Mesothelial cell of epicardium (in vitro differentiated cells): ENCODE data around the gene ZNF112. TPM values are rescaled to one million over a fixed set of nuclear protein-coding genes. Genes with fewer than 3 reads are reported as not detected.
"Not testable (repeated sequence)": the region's sequence is repeated elsewhere in the genome, so short reads cannot be mapped to it uniquely, and the experiment has no call there.

ENCODE experiments used
- DNase-seq, 2 experiments: peaks; one replicate each; pipeline ENCODE4 v3.0.0; 2021; ENCODE audit warnings: low spot score in 2 of 2; ENCODE audit not compliant: unreplicated experiment in 2 of 2
- H3K27ac Mint-ChIP-seq: 2 replicates; pipeline ENCODE4 v1.8.0; 2021; ENCODE audit warnings: mixed read lengths
- H3K27me3 Mint-ChIP-seq: 2 replicates; pipeline ENCODE4 v1.8.0; 2021; ENCODE audit warnings: low read depth, mixed read lengths
- H3K36me3 Mint-ChIP-seq: 2 replicates; pipeline ENCODE4 v1.8.0; 2021; ENCODE audit warnings: mixed read lengths
- H3K4me1 Mint-ChIP-seq: 2 replicates; pipeline ENCODE4 v1.8.0; 2021; ENCODE audit warnings: mixed read lengths
- H3K4me3 Mint-ChIP-seq: 2 replicates; pipeline ENCODE4 v1.8.0; 2021; ENCODE audit warnings: mild to moderate bottlenecking, moderate library complexity, mixed read lengths
- H3K9me3 Mint-ChIP-seq: 2 replicates; pipeline ENCODE4 v1.8.0; 2021; ENCODE audit warnings: mixed read lengths
- total RNA-seq: library from RNA; stranded (reverse); gene quantifications from 3 replicates; pipeline ENCODE4 v1.2.1, GENCODE V29; 2021
- TF ChIP-seq, protein P1 (sequence below): fragments of 200-600 bp; sonication (generic); IDR thresholded peaks from one replicate; pipeline ENCODE4 v1.5.0; 2021; ENCODE audit warnings: antibody characterized with exemption; ENCODE audit not compliant: unreplicated experiment

ZNF112 gene
- total RNA-seq = 13.0 to 13.6 TPM (median 13.0 TPM) in 3 replicates

DNA sequence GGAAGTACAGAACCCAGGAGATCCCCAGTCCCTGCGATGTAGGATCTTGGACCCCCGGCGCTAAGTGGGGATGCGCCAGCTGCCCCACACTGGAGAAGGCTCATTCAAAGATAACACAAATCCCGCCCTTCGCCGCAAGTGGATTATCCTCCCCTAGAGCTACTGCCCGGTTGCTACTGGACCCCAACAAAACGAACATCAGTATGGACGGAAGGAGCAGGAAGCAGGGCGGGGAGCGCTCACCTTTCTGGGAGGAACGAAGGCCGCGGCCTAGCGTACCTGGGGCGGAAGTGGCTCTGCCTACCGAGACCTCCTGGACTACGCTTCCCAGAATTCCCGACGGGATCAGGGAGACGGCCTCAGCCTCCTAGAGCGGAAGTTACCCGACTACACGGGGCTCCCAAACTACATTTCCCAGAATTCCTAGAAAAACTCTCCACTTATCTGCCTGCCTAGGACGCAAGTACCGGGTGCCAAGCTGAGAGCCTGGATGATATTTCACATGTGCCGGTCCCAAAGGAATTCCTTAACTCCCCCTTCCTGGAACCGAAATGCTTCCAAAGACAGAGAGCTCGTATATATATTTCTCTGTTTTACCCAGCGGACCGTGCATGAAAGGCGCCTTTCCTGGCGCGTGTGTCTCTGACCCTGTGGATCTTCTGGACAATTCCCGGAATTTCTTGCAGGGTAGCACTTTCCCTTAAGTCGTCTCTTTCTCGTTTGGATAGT, at the start of gene ZNF112:
ZNF112 (minus strand) TSS at position 298 of the 729 bp plus-strand sequence. CDS start 16,141 bp downstream, outside the sequence.
- H3K27me3 Mint-ChIP-seq = no peaks in the 10 kb centered on the region
- peak within 1 kb of the TSS; percentile 89 for H3K4me3 Mint-ChIP-seq
- H3K4me1 Mint-ChIP-seq = peaks cover 14% of the 10 kb centered on the region
- H3K27ac Mint-ChIP-seq = peak within 1 kb of the TSS; percentile 92
- H3K36me3 Mint-ChIP-seq = peaks cover 35% of the 10 kb centered on the region
- H3K9me3 Mint-ChIP-seq = peaks cover 54% of the 10 kb centered on the region
- TF ChIP-seq, protein P1, sequence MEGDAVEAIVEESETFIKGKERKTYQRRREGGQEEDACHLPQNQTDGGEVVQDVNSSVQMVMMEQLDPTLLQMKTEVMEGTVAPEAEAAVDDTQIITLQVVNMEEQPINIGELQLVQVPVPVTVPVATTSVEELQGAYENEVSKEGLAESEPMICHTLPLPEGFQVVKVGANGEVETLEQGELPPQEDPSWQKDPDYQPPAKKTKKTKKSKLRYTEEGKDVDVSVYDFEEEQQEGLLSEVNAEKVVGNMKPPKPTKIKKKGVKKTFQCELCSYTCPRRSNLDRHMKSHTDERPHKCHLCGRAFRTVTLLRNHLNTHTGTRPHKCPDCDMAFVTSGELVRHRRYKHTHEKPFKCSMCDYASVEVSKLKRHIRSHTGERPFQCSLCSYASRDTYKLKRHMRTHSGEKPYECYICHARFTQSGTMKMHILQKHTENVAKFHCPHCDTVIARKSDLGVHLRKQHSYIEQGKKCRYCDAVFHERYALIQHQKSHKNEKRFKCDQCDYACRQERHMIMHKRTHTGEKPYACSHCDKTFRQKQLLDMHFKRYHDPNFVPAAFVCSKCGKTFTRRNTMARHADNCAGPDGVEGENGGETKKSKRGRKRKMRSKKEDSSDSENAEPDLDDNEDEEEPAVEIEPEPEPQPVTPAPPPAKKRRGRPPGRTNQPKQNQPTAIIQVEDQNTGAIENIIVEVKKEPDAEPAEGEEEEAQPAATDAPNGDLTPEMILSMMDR = no peak
- DNase-seq = peak; percentile 61 to 78

DNA sequence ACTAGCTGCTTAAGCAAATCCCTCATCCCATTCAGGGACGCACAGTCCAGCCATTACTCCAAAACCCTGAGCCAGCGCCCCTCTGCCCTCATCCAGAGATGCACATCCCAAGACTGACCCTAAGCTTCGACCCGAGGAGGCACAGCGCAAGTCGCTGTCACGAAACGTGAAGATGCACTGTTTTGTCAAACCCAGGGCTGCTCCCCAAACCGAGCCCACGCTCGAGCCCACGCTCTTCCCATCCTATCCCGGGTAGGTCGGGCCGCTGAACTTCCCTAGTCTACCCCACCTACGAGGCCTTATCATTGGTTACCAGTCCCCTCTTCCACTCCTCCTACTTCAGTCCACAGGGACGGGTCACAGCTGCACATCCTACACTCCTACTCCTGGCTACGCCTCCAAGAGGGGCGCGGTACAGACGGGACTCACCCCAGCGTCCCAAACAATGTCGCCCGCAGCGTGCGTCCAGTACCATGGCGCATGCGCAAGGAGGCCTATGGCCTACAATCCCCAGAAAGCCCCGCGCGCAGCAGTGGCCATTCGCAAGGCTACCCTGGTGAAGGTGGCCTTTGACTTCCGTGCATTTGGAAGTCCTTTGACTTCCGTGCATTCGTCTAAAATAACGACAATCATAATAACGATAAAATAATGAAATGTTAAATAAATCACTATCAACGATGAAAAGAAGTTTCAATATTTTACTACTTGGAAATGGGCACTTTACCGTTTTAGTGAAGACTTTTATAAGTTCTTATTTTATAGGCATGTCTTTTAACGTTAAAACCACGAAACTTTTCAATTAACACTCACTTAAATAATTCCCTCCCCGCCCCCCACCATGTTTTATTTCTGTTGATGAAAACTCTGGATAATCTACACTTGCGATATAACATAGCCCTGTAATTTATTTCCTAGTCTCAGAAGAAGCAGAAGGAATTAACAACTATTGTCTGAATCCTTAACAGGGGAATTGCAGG, 44.9 kb upstream of the ZNF112 start, which contains the start of gene ZNF285:
ZNF285 (minus strand) TSS at position 470 of the 977 bp plus-strand sequence. CDS start 4,395 bp downstream, outside the sequence.
- Mint-ChIP-seq H3K4me1 (peaks cover 10% of the 10 kb centered on the region), H3K4me3 (peak within 1 kb of the TSS; percentile 96), H3K27ac (peak within 1 kb of the TSS; percentile 91), H3K9me3 (peaks cover 32% of the 10 kb centered on the region), H3K27me3 (no peaks in the 10 kb centered on the region), H3K36me3 (peaks cover 16% of the 10 kb centered on the region)
- peak; percentile 82 to 89 for DNase-seq
- TF ChIP-seq, protein P1 = no peak

DNA sequence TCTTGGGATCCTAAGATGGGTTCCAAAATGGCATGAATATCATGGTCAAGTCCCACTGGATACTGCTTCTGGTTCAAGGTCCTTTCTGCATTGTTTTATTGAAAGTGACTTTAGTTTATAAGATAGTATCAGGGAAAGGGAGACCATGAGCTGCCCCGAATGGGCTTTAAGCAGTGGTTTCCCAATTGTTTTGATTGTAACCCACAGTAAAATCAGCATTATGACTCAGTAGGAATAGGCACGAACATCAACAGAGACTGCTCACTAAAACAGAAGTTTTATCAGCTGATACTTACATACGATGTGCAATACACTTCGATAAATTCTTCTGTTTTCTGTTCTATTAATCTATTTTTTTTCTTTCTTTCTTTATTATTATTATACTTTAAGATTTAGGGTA, 32.8 kb upstream of the ZNF112 start:
- not testable (repeated sequence) for H3K27me3 Mint-ChIP-seq, DNase-seq, H3K4me1 Mint-ChIP-seq, H3K27ac Mint-ChIP-seq, H3K4me3 Mint-ChIP-seq
- H3K9me3 Mint-ChIP-seq = peaks cover 65% of the 10 kb centered on the region
- peaks cover 82% of the 10 kb centered on the region for H3K36me3 Mint-ChIP-seq

DNA sequence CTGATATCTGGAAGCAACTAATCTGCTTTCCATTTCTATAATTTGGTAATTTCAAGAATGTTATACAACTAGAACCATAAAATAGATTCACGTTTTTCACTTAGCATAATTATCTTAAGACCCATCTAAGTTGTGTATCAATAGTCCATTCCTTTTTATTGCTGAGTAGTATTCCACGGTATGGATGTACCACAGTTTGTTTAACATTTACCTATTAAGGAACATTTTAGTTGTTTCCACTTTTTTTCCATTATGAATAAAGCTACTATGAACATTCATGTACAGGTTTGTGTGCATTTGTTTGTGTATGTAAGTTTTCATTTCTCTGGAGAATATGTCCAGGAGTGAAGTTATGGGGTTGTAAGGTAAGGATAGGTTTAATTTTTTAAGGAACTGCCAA, 18.3 kb upstream of the ZNF112 start:
- Mint-ChIP-seq H3K27ac (no peak overlapping the region), H3K4me3 (no peak overlapping the region), H3K4me1 (no peaks in the 10 kb centered on the region), H3K36me3 (no peaks in the 10 kb centered on the region), H3K9me3 (peaks cover 69% of the 10 kb centered on the region), H3K27me3 (no peaks in the 10 kb centered on the region)
- no peak for DNase-seq
- TF ChIP-seq, protein P1 = no peak

DNA sequence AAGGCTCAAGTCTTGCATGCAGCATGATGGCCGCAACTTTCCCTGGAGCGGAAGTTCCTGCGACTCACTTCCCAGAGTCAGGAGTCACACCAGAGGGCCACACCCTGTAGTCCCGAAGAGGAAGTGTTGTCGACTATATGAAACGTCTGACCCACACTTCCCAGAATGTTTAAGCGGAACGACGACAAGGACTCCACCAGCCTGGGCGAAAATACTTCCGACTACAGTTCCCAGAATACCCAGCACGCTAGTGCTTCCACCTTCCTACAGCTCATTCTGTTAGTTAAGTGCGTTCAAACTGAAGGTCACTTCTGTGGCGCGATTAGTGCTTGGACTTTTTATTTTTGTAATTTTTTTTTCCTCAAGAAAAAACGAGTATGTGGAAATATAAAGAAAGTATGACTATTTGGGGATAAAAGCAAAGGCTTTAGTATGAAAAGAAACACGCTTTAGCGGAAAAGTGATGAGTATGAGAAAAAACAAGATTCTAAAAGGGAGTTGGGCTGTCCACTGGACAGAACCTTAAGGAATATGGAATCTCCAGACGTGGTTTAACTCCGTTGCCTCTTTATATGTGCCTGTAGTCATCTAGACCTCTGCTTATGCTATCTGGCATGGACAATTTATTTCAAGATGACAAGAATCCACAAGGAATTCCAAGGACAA, 15.5 kb upstream of the ZNF112 start:
- Mint-ChIP-seq H3K36me3 (no peaks in the 10 kb centered on the region), H3K9me3 (peaks cover 60% of the 10 kb centered on the region), H3K27ac (no peak overlapping the region), H3K4me3 (no peak overlapping the region), H3K4me1 (no peaks in the 10 kb centered on the region), H3K27me3 (no peaks in the 10 kb centered on the region)
- TF ChIP-seq, protein P1 = no peak
- no peak for DNase-seq
